Glutamatergic neuron (in vitro differentiated cells): ENCODE results near the gene COL6A3. TPM values are rescaled to one million over a fixed set of nuclear protein-coding genes. Genes with fewer than 3 reads are reported as not detected.

Experiments used
- DNase-seq: peaks from one replicate; pipeline ENCODE4 v3.0.0; 2022
- H3K27ac Mint-ChIP-seq: one replicate; pipeline ENCODE4 v1.8.0; 2020; ENCODE audit warnings: mild to moderate bottlenecking, mixed read lengths, inconsistent platforms; ENCODE audit not compliant: unreplicated experiment
- H3K27me3 Mint-ChIP-seq: one replicate; pipeline ENCODE4 v1.8.0; 2020; ENCODE audit warnings: mild to moderate bottlenecking, moderate library complexity, mixed read lengths, inconsistent platforms; ENCODE audit not compliant: unreplicated experiment
- H3K36me3 Mint-ChIP-seq: one replicate; pipeline ENCODE4 v1.8.0; 2020; ENCODE audit warnings: mild to moderate bottlenecking, mixed read lengths, inconsistent platforms; ENCODE audit not compliant: unreplicated experiment
- H3K4me1 Mint-ChIP-seq: one replicate; pipeline ENCODE4 v1.8.0; 2020; ENCODE audit warnings: mild to moderate bottlenecking, low read depth, mixed read lengths, inconsistent platforms; ENCODE audit not compliant: unreplicated experiment
- H3K4me3 Mint-ChIP-seq: one replicate; pipeline ENCODE4 v1.8.0; 2020; ENCODE audit warnings: mild to moderate bottlenecking, mixed read lengths, inconsistent platforms; ENCODE audit not compliant: unreplicated experiment
- H3K9me3 Mint-ChIP-seq: one replicate; pipeline ENCODE4 v1.8.0; 2020; ENCODE audit warnings: mild to moderate bottlenecking, moderate library complexity, mixed read lengths, inconsistent platforms; ENCODE audit not compliant: unreplicated experiment
- CTCF ChIP-seq: fragments of 200-600 bp; sonication (generic); IDR thresholded peaks from one replicate; pipeline ENCODE4 v1.5.0; 2021; ENCODE audit not compliant: partially characterized antibody, unreplicated experiment
- total RNA-seq: library from RNA; stranded (reverse); fragmentation: NEBNext Ultra II Directional; extraction: Animal tissue kit (Norgen Biotek cat#: 25700); gene quantifications from one replicate; pipeline ENCODE4 v1.2.1, GENCODE V29; 2021; ENCODE audit not compliant: unreplicated experiment

The COL6A3 gene
- total RNA-seq, 1 donor from 2014 or later = 0.07 TPM

GRCh38 chr2:237294460-237294859 is 119.5 kb downstream of the COL6A3 start:
- H3K27ac Mint-ChIP-seq = no peak overlapping the region
- no peak for TF ChIP-seq CTCF

GRCh38 chr2:237293978-237294377 is 120.0 kb downstream of the COL6A3 start:
- Mint-ChIP-seq H3K27me3 (no peaks in the 10 kb centered on the region), H3K4me3 (no peak overlapping the region), H3K4me1 (no peaks in the 10 kb centered on the region), H3K27ac (no peak overlapping the region), H3K9me3 (no peaks in the 10 kb centered on the region), H3K36me3 (no peaks in the 10 kb centered on the region)
- no peak for DNase-seq
- no peak for TF ChIP-seq CTCF

More at GRCh38 chr2:237294460-237294859, 119.5 kb downstream of the COL6A3 start:
- no peaks in the 10 kb centered on the region for H3K36me3 Mint-ChIP-seq
- no peak for DNase-seq
- no peaks in the 10 kb centered on the region for H3K27me3 Mint-ChIP-seq
- no peaks in the 10 kb centered on the region for H3K9me3 Mint-ChIP-seq
- no peaks in the 10 kb centered on the region for H3K4me1 Mint-ChIP-seq
- H3K4me3 Mint-ChIP-seq = no peak overlapping the region

- TF ChIP-seq CTCF = no peak
- H3K36me3 Mint-ChIP-seq = no peaks in the 10 kb centered on the region
- H3K27me3 Mint-ChIP-seq = no peaks in the 10 kb centered on the region
- H3K4me1 Mint-ChIP-seq = no peaks in the 10 kb centered on the region
- H3K27ac Mint-ChIP-seq = no peak overlapping the region
- no peak overlapping the region for H3K4me3 Mint-ChIP-seq
- no peaks in the 10 kb centered on the region for H3K9me3 Mint-ChIP-seq
- DNase-seq = no peak
These were observed 122.7 kb downstream of the COL6A3 start for GRCh38 chr2:237291138-237291792.

GRCh38 chr2:237290261-237290660 is 123.7 kb downstream of the COL6A3 start:
- Mint-ChIP-seq H3K4me3 (no peak overlapping the region), H3K36me3 (no peaks in the 10 kb centered on the region), H3K9me3 (no peaks in the 10 kb centered on the region), H3K27ac (no peak overlapping the region), H3K27me3 (no peaks in the 10 kb centered on the region), H3K4me1 (no peaks in the 10 kb centered on the region)
- no peak for TF ChIP-seq CTCF
- DNase-seq = no peak

GRCh38 chr2:237289139-237289538 is 124.8 kb downstream of the COL6A3 start:
- Mint-ChIP-seq H3K4me3 (no peak overlapping the region), H3K27me3 (no peaks in the 10 kb centered on the region), H3K36me3 (no peaks in the 10 kb centered on the region), H3K27ac (no peak overlapping the region), H3K4me1 (no peaks in the 10 kb centered on the region), H3K9me3 (no peaks in the 10 kb centered on the region)
- TF ChIP-seq CTCF = no peak
- no peak for DNase-seq
